ENCODE data around the gene TBC1D22A.

Gene TBC1D22A

GRCh38 chr22:46983046-46983445 lies 220.6 kb downstream of the TBC1D22A start:
- H3K4me3 ChIP-seq (ENCODE audit: low read depth, low read length), result no peak overlapping the region
- no peak for DNase-seq (ENCODE audit: low read depth)
- TF ChIP-seq CTCF (IDR thresholded peaks at IDR 0.05; ENCODE audit: control insufficient read depth, extremely low read depth, insufficient read depth), result no peak

- no peak for DNase-seq (ENCODE audit: low read depth)
- no peak for TF ChIP-seq CTCF (IDR thresholded peaks at IDR 0.05; ENCODE audit: control insufficient read depth, extremely low read depth, insufficient read depth)
- no peak overlapping the region for H3K4me3 ChIP-seq (ENCODE audit: low read depth, low read length)
Measured at GRCh38 chr22:46984751-46985506, 222.5 kb downstream of the TBC1D22A start.

- H3K4me3 ChIP-seq (ENCODE audit: low read depth, low read length), result no peak overlapping the region
- no peak for DNase-seq (ENCODE audit: low read depth)
- TF ChIP-seq CTCF (IDR thresholded peaks at IDR 0.05; ENCODE audit: control insufficient read depth, extremely low read depth, insufficient read depth), result no peak
Measured at GRCh38 chr22:46985507-46985882, 223.0 kb downstream of the TBC1D22A start.

- DNase-seq (ENCODE audit: low read depth), result no peak
- no peak for TF ChIP-seq CTCF (IDR thresholded peaks at IDR 0.05; ENCODE audit: control insufficient read depth, extremely low read depth, insufficient read depth)
- no peak overlapping the region; the same call in 1 of the 2 replicates for H3K4me3 ChIP-seq (ENCODE audit: low read depth, low read length)
Measured at GRCh38 chr22:46986788-46987187, 224.3 kb downstream of the TBC1D22A start.

GRCh38 chr22:46990937-46991550 lies 228.6 kb downstream of the TBC1D22A start:
- TF ChIP-seq CTCF (IDR thresholded peaks at IDR 0.05; ENCODE audit: control insufficient read depth, extremely low read depth, insufficient read depth), result no peak
- no peak for DNase-seq (ENCODE audit: low read depth)
- H3K4me3 ChIP-seq (ENCODE audit: low read depth, low read length), result no peak overlapping the region

GRCh38 chr22:46991666-46992065 lies 229.2 kb downstream of the TBC1D22A start:
- no peak overlapping the region for H3K4me3 ChIP-seq (ENCODE audit: low read depth, low read length)
- TF ChIP-seq CTCF (IDR thresholded peaks at IDR 0.05; ENCODE audit: control insufficient read depth, extremely low read depth, insufficient read depth), result no peak
- no peak for DNase-seq (ENCODE audit: low read depth)
